NCI-H2227 (cell line): ENCODE results near the gene RAD51B.
A peak's percentile ranks its signal among the peaks of the same experiment; 100 is the strongest.
"Not testable (repeated sequence)": the region's sequence is repeated elsewhere in the genome, so short reads cannot be mapped to it uniquely, and the experiment has no call there.

Experiments used
- DNase-seq: peaks from one replicate; lab custom pipeline; 2025; ENCODE audit not compliant: unreplicated experiment; lab: John Stamatoyannopoulos, UW

Gene RAD51B

DNA sequence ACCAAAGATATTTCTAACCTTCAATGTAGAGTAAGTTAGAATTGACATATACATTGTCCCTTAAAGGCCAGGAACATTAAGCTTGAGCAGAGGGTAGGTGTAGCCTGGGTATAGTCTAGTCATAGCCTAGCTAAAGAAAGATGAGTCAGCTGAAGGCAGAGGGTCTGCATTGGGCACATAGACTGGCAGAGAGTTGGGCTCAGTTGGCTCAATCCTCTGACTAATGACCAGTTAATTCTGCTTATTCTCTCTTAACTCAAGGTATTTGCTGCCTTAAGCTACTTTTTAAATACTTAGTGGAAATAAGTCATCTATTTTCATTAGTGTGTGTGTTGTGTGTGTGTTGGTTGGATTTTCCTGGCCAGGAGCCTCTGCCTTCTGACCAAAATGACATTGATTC, 467.1 kb downstream of the RAD51B start:
- no peak for DNase-seq

DNA sequence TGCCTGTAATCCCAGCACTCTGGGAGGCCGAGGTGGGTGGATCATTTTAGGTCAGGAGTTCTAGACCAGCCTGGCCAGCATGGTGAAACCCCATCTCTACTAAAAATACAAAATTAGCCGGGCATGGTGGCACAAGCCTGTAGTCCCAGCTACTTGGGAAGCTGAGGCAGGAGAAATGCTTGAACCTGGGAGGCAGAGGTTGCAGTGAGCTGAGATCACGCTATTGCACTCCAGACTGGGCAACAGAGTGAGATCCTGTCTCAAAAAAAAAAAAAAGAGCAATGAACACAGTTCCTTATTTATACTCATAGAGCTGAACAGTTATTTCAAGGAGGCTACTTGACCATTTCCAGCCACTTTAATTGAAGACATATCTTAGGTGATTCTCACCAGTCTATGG, 469.9 kb downstream of the RAD51B start:
- not testable (repeated sequence) for DNase-seq

DNA sequence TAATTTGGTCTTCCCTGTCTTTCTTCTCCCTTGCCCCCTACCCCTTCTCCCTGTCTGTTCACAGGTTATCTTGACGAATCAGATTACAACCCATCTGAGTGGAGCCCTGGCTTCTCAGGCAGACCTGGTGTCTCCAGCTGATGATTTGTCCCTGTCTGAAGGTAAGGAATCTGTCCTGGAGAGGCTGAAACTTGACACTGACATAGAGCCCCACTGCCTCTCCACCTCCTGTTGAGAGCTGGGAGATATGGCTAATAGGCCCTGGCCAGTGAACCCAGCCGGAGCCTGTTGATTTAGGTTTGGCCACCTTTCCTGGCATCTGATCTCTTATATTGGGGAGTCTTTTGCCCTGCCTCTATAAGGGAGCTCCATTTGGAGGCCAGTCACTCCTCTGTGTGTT, 472.2 kb downstream of the RAD51B start:
- no peak for DNase-seq

DNA sequence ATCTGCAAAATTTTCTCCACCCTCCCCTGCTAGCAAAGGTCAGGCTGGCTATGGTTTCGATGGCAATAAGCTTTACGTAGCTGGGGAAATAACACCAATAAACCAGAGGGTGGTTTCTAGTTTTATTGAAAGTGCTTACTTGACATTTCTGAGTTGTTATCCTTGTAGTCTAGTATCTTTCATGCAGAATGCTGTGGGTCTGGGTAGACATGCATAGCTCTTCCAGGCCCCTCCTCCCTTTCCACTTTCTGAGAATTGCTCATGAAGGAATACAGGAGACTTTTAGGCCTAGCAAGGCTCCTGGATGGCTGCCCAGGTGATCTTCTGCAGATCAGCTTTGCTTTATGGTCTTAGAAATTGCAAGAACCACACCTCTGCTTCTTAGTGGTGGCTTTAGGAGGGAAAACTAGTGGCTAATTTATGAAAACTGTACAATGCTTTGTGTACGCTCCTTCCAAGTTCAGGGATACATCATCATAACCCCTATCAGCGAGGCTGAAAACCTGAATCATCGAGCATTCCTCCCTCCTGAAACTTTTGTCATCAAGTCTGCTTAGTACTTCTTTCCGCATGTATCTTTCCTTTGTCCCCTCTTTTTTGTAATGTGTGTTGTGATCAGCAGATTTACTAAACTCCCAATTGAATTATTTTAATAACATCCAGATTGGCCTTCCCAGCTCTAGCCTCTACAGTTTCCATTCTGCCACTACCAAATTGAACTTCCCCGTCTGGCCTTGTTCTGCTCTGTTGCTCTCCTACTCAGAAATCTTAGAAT, 473.0 kb downstream of the RAD51B start:
- no peak for DNase-seq

DNA sequence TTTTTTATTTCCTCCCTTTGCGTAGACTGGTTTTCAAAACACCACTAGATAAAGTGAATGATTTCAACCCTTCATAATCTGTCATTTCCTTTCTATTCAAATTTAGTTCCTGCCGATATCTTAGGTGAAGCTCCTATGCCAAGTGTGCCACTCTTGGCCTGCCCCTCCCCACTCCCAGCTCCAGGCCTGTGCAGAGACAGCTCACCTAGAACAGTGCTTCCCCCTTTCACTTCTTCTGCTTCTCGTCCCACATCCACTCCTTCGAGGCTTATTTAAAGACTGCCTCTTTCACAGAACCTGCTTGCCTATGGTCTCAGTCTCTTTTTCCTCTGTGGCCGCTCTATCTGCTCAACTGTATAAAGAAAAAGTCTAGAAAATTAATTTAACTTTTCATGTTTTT, 473.8 kb downstream of the RAD51B start:
- no peak for DNase-seq

DNA sequence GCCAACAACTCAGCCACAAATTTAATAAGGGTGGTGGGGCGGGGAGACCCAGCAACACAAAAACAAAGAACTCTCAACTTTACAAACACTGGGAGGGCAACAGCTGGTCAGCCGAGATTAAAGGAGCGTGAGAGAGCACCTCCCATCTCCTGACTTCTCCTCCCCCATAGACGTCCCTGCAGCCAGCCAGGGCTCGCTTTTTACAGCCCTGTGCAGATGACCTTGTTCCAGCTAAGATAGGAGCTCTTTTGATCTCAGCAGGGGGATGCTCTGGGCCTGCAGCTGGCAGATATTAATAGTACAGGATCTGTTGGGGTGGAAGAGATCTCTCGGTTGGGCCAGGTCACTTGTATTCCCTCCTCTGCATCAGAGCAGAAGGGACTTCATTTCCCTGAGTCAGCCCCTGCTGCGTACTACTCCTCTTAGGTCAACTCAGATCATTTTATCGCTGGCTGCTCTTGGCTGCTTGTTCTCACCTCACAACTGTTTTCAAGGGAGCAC, 475.8 kb downstream of the RAD51B start:
- DNase-seq = peak; percentile 52

DNA sequence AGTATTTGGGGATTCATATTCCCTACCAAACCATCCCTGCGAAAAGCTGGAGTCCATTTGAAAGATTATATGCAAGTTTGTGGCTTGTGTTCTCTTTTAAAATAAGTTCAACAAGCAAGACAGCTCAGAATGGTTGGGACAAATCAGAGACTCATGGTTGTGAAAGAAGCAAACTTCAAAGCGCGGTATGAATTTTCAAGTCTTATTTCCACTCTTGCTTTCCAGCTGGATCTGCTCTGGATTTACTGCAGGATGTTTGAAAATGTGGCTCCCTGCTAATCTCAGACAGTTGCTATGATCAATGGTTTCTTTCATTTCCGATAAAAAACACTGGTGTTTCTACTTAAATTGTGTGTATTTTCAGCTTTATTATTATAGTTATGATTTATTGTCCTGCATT, 477.5 kb downstream of the RAD51B start:
- no peak for DNase-seq

DNA sequence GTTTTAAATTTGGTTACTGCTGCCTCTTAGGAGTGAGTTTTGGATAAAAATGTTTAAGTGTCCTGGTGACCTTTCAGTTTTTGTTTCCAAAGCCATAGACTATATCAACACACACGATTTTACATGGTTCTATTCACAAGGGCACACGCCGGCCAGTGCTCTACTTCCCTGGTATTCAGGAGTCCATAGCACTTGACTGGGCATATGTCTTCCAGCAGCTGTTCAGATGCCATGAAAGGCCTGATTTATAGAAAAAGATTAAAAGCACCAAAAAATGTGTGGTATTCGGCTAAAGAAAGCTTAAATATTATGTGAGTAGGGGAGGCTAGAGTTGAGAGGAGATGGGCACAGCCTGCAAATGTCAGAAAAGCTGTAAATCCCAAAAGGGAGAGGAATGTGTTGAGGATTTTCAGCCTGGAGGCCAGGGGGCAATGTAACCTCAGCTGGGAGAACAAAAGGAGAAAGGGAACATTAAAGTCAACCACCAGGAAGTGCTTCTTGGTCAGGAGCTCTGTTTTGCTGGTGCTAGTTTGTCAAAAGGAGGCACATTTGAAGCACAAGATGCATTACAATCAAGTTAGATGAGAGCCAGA, 478.4 kb downstream of the RAD51B start:
- no peak for DNase-seq

DNA sequence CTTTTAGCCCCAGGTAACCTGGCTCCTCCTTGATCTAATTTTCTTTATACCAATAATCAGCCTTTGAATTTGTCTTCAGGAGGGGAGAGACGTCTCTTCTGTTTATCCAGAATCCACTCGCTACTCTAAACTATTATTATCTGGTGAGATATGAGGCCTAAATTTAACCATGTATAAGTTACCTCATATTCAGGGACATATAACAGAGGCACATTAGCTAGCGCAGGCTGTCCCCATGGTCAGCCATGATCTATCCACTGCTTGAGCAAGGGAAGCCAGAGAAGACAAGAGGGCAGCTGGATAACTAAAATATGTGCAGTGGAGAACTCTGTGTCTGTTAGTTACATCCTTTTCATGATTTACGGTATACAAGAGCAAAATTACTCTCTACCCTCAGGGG, 481.0 kb downstream of the RAD51B start:
- DNase-seq = no peak

DNA sequence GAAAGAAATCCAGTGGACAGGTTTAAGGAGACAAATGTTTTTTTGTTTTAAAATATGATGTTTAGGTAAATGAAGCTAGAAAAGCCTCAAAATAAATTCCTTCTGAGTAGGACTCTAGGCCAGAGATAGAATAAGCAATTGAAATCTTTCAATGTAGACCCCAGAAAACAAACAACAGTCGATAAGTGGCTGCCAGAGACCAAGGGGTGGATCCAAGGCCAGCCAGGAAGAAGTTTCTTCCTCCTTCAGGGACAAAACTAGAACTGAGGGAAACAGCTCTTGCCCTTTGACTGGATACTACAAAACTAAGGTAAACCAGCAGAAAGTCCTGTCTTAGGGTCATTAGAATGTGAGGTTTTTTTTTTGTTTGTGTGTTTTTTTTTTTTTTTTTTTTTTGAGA, 481.6 kb downstream of the RAD51B start:
- no peak for DNase-seq

DNA sequence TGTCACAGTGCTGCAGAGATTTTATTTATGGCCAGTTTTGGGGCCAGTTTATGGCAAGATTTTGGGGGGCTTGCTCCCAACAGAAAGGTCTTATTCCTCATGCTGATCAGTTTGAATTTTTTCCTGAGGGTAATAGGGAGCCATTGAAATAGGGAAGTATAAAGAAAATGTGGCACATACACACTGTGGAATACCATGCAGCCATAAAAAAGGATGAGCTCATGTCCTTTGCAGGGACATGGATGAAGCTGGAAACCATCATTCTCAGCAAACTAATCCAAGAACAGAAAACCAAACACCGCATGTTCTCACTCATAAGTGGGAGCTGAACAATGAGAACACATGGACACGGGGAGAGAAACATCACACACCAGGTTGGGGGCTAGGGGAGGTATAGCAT, 483.4 kb downstream of the RAD51B start:
- DNase-seq = not testable (repeated sequence)

DNA sequence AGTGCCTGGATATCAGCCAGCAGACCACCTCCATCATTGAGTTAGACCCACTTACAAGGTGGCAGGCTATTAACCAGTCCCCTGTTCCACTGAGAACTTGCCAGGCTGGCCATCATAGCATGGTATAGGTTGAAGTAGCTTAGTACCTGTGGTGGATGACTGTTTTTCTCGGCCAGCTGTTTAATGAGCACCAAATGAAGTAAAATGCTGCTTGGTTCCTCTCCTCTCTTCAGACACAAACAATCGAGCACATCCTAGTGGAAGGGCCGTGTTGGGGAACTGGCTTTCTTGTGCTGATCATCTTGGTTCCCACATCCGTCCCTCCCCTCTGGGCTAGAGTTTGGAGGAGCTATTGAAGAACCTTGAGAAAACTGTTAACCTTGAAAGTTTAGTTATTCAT, 486.2 kb downstream of the RAD51B start:
- DNase-seq = no peak

DNA sequence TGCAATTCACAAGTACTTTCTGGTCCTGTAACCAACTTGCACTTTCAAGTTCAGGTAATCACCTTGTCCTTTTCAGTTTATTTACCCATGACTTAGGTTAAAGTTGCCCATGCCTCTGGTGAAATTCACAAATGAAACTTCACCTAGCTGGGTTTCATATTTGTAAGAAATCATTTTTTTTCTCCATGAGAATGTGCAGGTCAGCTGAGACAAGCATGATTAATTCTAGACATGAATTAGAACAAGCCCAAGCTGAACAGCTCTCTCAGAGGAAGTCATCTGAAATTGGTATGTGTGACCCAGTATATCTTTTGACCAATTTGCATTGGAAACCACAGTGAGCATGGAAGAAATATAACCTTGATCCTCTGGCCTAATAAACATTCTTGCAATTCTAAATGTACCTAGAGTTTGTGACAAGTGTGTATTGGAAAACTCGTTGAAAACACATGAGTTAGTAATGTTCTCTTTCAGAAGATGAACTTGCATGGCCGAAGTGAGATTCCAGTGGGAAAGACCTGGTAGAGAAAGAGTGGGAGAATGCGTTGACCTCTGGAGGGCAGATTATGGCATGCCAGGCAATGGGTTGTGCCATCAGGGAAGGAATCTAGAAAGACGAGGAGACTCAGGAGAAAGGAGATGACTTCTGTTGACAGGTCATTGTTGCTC, 486.8 kb downstream of the RAD51B start:
- no peak for DNase-seq

DNA sequence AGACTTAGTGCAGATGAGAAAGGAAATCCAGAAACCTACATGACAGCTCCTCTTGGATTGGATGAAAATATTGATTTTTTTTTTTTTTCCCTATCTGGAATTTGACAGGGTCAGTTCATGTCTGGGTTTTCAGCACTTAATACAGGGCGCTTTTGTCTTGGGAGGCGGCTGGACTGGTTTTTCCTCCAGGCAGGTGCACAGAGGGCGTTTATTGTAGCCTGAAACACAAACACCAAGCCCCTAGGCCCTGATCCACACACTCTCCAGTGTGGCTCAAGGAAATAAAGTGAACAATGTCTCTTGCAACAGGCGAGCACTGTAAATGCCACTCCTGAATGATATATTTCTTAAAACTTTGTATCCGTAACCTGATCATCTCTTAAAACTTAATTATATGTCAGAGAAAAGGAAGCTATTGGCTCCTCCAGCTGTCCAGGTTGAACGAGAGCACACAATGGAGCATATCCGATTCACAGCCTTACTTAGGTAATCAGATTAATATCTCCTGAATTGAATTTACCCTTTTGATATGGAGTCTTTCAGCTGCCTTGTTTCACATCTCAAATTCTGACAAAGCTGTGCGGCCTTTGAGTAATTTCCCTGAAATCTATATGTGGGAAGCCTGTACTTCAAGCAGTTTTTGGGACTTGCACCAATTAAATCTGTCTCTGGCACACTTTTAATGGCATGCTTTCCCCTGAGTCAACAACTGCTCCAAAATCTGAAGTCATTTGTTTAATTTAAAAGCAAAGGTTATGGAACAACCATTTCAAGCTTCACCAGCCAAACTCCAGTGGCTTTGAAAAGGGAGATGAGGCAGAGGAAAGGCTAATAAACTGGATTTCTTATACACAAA, 487.6 kb downstream of the RAD51B start:
- DNase-seq = peak; percentile 37

DNA sequence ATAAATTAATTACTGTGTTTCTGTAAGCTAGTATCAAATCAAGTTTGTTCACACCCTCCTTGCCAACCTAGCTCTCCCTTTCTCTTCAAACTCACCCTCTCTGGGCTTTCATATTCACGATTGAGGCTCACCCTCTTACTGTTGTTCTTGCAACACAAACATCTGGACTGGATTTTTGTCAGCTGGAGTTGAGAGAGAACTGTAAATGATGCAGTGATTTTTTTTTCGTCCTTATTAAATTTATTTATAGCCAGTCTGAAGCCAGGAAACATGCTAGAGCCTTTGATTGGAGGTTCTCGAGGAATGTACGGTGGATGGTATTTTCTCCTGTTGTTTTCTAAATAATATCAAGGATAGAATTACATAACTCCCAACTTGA, 488.2 kb downstream of the RAD51B start:
- no peak for DNase-seq

DNA sequence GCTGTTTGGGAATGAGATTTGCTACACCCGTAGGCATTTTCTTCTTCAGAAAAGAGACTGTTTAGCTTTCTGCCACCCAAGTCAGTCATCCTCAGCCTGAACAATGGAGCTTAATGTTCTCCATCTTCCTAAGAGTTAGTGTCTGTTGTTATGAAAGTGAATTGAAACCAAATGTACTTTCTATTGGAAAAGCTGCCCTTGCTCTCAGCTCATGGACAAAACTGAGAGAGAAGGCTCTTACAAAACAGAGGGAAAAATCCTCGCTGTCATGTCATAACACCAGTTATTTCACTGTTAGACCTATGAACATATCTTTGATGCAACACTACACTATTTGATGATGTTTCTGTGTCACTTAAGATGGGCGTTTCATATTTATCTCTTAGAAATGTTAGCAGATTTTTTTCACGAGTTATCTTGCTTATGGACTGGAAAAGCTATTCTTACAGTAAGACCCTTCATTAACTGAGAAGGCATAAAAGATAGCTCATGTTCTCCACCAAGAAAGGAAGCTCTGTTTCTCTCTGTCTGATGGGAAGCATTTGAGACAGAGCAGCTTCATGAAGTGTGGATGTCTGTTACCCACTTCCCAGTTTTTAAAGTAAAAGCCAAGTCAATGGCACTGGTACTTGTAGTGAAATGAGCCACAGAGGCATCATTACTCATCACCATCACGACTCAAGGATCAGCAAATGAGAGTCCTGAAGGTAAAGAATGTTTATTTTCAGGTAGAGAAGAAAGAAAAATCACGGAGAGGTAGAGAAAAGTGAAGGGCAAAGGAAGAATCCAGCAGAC, 489.3 kb downstream of the RAD51B start:
- no peak for DNase-seq

DNA sequence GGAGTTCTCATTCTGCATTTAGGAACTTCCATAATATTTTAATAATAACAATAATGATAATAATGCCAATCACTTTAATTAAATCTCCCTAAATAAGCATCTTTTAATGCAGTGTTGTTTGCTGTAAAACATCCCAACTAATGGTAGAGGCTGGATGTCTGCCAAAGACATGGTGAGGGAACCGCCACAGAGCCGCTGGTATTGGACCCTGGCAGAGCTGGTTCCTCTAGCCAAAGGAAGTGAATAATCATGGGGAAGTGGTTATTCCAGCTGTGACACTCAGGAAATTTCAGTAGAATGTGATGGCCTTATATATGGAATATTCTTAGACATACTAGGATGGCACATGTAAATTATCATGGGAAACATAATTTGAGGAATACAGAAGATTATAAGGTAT, 490.0 kb downstream of the RAD51B start:
- no peak for DNase-seq

DNA sequence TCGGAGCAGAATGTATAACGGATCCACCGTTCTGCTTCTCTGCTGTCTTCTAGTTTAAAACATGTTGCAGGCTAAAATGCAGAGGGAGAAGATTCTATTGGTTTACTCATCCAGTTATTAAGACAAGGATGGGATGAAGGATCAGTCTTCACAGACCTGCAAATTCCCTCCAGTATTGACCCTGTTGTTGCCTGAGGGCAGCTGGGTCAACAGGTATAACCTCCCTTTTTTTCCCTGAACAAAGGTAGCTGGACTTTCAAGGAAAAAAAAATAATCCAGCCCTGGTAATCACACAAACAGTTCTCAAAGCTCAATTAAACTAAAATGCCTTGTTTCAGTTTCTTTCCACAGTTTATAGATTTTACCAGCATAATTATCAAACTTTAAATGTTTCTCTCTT, 492.7 kb downstream of the RAD51B start:
- no peak for DNase-seq

DNA sequence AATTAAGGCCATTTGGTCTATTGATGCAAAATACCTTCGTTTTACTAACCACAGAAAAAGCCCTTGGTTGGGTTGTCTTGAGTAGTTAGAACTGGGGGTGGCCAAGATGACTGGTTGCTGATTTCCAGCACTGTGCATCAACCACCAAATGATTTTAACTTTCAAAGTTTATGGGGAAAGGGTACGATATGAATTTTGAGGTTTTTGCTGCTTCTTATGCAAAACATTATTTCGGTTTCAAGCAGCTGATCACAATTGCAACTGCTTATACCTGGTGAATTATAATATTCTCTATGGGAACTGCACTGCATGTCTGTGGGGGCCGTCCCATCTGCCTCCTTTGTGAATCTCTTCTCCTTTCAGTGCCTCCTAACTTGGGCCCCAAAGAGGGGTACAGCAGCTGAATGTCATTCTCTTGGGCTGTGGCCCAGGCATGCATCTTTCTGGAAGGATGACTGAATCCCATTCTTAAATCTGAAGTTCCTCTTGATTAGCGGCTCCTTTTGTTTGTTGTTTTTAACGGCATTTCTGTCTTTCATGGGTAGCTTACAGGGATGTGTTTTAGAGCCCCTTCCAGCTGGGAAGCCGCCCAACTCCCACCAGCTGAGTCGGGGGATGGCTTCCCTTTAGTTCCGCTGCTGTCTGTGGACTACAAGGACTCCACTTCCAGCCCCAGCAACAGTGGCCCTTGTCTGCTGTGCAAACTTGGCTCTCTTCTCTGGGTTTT, 493.5 kb downstream of the RAD51B start:
- no peak for DNase-seq

DNA sequence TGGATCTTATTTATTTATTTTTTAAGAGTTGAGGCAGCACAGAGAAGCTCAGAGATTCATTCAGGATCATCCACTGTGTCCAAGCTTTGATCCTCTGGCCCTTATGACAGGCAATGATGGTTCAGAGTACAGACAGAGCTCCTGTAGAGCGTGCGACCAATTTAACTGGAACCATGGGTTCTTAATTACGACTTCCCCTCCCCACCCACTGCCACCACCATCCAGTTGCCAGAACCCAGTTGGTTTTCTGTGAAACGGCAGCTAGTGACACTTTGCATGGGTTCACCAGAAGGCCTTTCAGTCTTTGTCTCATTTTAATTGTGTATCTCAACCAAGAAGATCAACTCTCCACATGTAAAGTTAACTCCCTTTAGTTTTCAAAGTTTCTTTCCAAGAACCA, 495.1 kb downstream of the RAD51B start:
- no peak for DNase-seq
